Fibroblast of peridontal ligament (primary cell): ENCODE results near the gene IMPG1.
"Not testable (repeated sequence)": the region's sequence is repeated elsewhere in the genome, so short reads cannot be mapped to it uniquely, and the experiment has no call there.

Experiments used
- DNase-seq: peaks from one replicate; pipeline ENCODE4 v3.0.0-alpha.2; 2010; ENCODE audit errors: extremely low read depth

IMPG1 gene

GRCh38 chr6:75946146-75946831, 126.2 kb downstream of the IMPG1 start:
- no peak for DNase-seq

DNA sequence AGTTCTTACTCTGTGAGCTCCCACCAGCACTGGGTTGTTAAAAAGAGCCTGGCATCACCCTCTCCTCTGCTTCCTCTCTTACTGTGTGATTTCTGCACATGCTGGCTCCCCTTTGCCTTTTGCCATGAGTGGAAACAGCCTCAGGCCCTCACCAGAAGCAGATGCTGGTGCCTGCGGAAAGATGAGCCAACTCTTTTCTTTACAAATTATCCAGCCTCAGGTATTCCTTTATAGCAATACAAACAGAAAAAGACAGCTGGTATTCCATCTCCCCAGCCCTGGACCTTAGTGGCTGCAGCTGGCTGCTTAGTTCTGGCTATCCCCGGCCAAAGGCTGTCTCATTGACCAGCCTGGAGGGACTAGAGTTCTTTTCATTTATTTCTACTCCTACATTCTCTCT, 129.1 kb downstream of the IMPG1 start:
- no peak for DNase-seq

GRCh38 chr6:75941509-75941908, 131.0 kb downstream of the IMPG1 start:
- no peak for DNase-seq

DNA sequence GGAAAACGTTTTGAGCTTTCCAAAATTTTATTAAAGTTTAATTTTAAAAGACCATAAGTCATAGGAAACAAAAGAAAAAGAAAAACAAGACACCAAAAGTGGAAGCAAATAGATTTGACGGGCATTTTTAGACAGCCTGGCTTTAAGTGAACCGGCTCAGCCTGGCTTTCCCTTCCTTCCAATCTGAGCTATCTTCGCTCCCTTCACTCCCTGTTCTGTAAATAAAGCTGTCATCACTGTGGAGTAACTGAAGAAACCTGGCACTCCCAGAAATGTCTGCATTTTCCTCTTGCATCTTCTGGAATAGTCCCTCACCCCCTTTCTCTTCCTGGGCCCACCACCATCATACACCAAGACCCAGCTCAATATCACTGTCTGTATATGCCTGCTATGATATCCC, 131.9 kb downstream of the IMPG1 start:
- no peak for DNase-seq

DNA sequence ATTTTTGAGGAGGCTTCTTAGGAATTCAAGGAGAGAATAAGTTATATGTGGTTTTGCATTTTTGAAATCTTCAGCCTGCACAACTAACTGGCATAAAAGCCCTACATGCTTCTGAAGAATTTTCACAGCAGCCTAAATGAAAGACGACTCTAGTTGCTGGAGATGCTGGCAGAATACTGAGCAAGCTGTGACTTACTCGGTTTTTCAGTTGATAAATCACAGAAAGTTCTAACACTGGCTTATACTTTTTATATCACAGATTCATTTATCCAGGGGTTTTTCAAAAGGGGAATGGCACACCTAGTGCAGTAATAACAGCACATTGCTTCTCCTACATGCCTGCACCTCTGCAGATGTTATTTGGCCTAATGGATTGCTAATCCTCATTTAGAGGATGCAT, 134.6 kb downstream of the IMPG1 start:
- no peak for DNase-seq

DNA sequence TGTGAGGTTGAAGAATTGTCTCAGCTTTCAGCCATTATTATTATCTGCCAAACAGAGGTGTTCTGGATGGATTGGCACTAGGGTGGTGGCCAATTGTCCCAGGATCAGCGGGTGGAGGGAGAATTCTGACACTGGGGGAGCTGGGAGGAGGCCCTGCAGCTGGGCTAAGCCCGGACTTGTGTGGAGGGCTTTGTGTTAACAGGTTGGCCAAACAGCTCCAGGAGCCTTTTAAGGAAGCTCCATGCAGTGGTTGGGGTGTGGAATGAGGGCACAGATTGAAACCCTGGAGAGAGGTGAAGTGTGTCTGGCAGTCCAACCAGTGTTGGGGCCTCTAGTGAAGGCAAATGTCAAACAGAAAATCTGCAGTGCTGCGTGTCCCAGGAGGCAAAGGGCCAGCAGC, 135.8 kb downstream of the IMPG1 start:
- no peak for DNase-seq

- no peak for DNase-seq
Observed at GRCh38 chr6:75935473-75935793, 137.0 kb downstream of the IMPG1 start.

DNA sequence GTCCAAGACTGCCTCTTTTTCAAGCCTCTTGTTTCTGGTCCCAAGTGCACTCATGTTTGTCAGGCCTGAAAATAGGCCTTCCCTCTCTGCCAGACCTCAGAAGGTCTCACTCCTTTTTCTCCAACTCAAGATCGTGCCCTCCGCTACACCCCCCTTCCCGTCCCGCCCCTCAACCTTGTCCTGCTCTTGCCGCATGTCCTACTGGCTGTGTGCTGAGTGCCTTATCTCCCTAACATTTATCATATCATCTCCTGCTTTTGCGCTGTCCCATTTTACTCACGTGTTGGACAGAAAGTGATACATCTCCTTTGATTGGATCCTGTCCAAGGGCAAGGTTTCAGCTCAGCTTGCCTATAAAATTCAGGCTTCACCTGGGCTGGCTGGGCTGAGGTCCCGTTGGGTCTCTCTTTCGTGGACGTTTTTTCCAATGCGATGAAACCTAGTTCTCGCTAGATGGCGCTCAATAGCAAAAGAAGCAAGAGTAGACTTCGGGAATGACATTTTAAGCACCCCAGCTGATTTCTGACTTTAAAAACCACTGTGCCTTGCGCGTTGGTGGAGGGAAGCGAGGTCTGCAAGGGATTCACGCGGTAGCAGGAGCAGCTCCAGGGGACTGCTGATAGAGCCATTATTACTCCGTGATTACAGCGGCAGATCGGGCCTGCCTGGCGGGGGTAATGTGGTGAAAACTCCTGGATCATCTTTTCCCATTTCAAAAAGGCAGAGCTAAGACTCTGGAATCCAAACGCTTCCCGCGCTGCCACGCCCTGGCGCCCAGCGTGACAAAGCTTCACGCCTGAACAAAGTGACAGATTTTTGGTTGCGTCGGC, 137.6 kb downstream of the IMPG1 start:
- DNase-seq = peak; percentile 86

DNA sequence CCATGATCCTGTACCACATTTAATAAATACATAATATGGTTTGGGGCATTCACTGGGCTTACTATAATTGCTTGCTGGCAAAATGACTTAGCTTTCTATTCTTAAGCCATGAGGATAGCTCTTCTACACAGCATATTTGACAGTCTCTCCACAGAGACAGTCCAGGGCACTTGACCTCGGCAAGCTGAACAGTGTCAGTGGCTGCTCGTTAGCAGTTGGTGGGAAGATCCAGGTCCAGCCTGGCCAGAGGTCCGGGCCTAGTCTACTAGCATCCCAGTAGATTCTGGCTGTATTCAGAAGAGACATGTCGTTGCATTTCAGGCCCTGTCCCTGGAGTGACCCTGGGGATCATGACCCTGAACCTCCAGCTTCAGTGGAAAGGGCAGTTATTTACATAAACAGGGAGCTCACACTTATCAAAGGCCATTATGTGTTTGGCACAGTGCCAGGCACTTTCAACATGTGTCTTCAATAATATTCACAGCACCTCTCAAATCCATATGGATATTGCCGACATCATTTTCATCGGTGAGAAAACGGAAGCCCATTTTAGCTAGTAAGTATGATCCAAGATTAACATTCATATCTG, 139.0 kb downstream of the IMPG1 start:
- no peak for DNase-seq

- DNase-seq = no peak
Observed at GRCh38 chr6:75932067-75932466, 140.4 kb downstream of the IMPG1 start.

- peak; percentile 14 for DNase-seq
Observed at GRCh38 chr6:75931011-75931680, 141.3 kb downstream of the IMPG1 start.

DNA sequence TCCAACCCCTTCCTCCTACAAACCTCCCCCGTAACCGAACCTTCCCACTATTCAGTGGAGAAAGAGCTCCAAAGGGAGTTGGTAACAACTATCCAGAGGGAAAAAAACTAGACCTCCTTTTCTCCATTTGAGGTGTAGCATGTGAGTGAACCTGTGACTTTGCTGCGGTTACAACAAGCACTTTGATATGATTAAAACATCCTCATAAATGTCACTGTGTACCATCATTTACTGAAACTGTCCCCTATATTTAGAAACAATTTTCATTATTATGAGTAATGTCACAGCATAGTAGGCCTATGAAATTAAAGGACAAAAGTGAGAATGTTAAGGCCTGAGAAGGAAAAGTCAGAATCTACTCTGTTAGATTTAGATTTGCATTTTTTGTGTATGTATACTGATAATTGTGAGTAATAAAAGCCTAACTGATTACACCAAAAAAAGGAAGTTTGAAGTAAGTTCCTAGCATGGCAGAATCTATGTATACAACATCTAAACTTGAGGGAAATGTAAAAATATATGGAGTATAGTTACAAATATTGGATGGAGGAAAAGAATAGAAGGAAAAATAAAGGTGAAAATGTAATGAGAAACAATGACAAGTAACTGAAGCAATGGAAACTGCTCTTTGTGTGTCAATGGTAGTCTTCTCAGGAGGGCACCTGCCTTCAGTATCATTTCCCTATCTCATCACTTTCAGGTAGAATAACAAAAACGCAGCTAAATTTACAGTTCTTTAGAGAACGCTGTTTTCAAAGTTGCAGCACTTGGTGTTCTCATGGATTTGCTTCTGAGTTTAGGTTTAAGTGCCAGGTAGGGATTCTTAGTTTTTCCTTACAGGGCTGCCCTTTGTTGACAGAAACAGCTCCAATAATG, 145.9 kb downstream of the IMPG1 start:
- no peak for DNase-seq

- DNase-seq = no peak
Observed at GRCh38 chr6:75922226-75922625, 150.2 kb downstream of the IMPG1 start.

DNA sequence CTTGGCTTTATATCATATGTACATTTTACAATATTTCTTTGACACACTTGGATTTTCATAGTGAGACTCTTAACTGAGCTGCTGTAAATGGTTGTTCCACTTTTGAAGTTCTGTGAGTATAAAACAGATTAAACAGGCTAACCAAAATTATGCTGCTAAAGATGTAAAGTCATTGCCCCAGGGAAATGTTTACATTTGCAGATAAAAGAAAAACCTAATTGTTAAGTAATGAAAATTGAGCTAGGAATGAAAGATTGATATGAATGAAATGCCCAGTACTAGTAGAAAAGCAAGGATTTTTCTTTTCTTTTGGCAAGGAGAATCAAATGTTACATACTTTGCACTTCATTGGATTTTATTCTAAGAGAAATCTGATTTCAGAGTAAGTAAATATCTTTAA, 159.4 kb downstream of the IMPG1 start:
- DNase-seq = no peak

GRCh38 chr6:75907444-75907843, 165.0 kb downstream of the IMPG1 start:
- no peak for DNase-seq

- DNase-seq = no peak
Observed at GRCh38 chr6:75906871-75907270, 165.6 kb downstream of the IMPG1 start.

DNA sequence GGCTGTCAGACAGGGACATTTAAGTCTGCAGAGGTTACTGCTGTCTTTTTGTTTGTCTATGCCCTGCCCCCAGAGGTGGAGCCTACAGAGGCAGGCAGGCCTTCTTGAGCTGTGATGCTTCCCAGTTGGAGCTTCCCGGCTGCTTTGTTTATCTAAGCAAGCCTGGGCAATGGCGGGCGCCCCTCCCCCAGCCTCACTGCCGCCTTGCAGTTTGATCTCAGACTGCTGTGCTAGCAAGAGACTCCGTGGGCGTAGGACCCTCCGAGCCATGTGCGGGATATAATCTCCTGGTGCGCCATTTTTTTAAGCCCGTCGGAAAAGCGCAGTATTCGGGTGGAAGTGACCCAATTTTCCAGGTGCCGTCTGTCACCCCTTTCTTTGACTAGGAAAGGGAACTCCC, 167.3 kb downstream of the IMPG1 start:
- DNase-seq = not testable (repeated sequence)

GRCh38 chr6:75900216-75900615, 172.2 kb downstream of the IMPG1 start:
- not testable (repeated sequence) for DNase-seq

GRCh38 chr6:75896526-75896925, 175.9 kb downstream of the IMPG1 start:
- DNase-seq = no peak

DNA sequence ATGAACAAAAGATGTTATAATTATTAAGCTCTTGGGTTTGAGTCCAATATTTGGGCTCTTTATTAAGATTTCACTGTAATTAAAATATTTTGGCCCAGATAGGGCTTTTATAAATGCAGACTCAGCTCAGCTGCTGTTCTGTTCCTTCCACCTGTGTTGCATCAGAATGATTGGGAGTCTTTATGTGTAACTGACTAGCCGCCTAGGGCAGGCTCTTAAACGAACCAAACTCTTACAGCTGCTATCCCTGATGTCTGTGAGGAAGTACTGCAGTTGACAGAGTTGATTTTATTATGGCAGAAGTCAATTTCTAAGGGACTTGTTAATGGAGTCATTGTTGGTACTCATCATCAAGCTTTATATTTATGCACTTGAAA, 178.7 kb downstream of the IMPG1 start:
- DNase-seq = peak; percentile 8

- DNase-seq = peak; percentile 92
Observed at GRCh38 chr6:75893058-75893775, 179.2 kb downstream of the IMPG1 start.
